GM12892 (cell line): ENCODE results near the gene IFNGR1.

Experiments used
- POLR2A ChIP-seq: IDR thresholded peaks from 2 replicates; pipeline ENCODE4 v1.6.1; 2011; ENCODE audit warnings: low read depth, low read length, control low read depth
- POLR2AphosphoS5 ChIP-seq: IDR thresholded peaks from 2 replicates; pipeline ENCODE4 v1.6.1; 2011; ENCODE audit warnings: low read depth, low read length, control low read depth
- TAF1 ChIP-seq: IDR thresholded peaks from 2 replicates; pipeline ENCODE4 v1.6.1; 2011; ENCODE audit warnings: low read depth, mild to moderate bottlenecking, control low read depth, low read length, borderline replicate concordance

DNA sequence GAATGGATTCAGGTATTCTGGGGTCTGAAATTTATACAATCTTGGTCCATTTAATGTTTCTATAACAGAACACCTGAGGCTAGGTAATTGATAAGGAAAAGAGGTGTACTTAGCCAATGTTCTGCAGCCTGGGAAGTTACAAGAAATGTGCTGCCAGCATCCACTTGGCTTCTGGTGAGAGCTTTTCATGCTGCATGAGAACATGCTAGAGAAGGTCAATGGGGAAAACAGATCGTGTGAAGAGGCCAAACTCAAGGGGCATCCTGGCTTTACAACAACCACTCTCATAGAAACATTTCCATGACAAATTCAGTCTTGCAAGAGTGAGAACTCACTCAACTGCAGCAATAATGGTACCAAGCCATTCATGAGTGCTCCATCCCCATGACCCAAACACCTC is 62.5 kb downstream of the IFNGR1 start:
- no peak for TF ChIP-seq POLR2A
- no peak for TF ChIP-seq POLR2AphosphoS5
- no peak for TF ChIP-seq TAF1
